ENCODE results near the gene CCDC12.

- TF ChIP-seq CTCF (IDR thresholded peaks at IDR 0.05) (no peak), POLR2A (IDR thresholded peaks at IDR 0.05) (no peak)
These were observed 40.5 kb downstream of the CCDC12 start for GRCh38 chr3:46935989-46936558.
